H9 (cell line): ENCODE results near the gene GDPD4. TPM values are rescaled to one million over a fixed set of nuclear protein-coding genes. Genes with fewer than 3 reads are reported as not detected.

Experiments used
- DNase-seq: peaks from one replicate; pipeline ENCODE4 v3.0.0-alpha.2; 2017
- H2AFZ ChIP-seq: one replicate; pipeline ENCODE4 v1.6.1; 2013; ENCODE audit warnings: mild to moderate bottlenecking, low read length, control low read depth, moderate library complexity
- H2AK5ac ChIP-seq: 2 replicates; pipeline ENCODE4 v1.6.1; 2013; ENCODE audit warnings: low read length, control low read depth, mixed read lengths; ENCODE audit not compliant: insufficient read length
- H2BK120ac ChIP-seq: one replicate; pipeline ENCODE4 v1.6.1; 2013; ENCODE audit warnings: low read depth, mild to moderate bottlenecking, low read length, control low read depth, inconsistent platforms; ENCODE audit not compliant: poor library complexity, severe bottlenecking
- H2BK12ac ChIP-seq: 2 replicates; pipeline ENCODE4 v1.6.1; 2013; ENCODE audit warnings: low read length, control low read depth, mixed read lengths, low read depth; ENCODE audit not compliant: insufficient read length
- H2BK15ac ChIP-seq: 2 replicates; pipeline ENCODE4 v1.6.1; 2013; ENCODE audit warnings: low read depth, low read length, control low read depth
- H2BK20ac ChIP-seq: one replicate; pipeline ENCODE4 v1.6.1; 2013; ENCODE audit warnings: low read depth, mild to moderate bottlenecking, low read length, control low read depth, inconsistent platforms; ENCODE audit not compliant: poor library complexity, severe bottlenecking
- H2BK5ac ChIP-seq: 2 replicates; pipeline ENCODE4 v1.6.1; 2013; ENCODE audit warnings: low read length, control low read depth, mixed read lengths; ENCODE audit not compliant: insufficient read length
- H3K14ac ChIP-seq: 2 replicates; pipeline ENCODE4 v1.6.1; 2013; ENCODE audit warnings: low read length, control low read depth; ENCODE audit not compliant: insufficient read depth
- H3K18ac ChIP-seq: 2 replicates; pipeline ENCODE4 v1.6.1; 2013; ENCODE audit warnings: low read depth, mild to moderate bottlenecking, mixed read lengths, low read length, control low read depth; ENCODE audit not compliant: insufficient read length
- H3K23ac ChIP-seq: 2 replicates; pipeline ENCODE4 v1.6.1; 2013; ENCODE audit warnings: low read length, control low read depth, mixed read lengths, low read depth; ENCODE audit not compliant: insufficient read length
- H3K23me2 ChIP-seq: 2 replicates; pipeline ENCODE4 v1.6.1; 2013; ENCODE audit warnings: low read depth, mild to moderate bottlenecking, mixed read lengths, low read length, control low read depth; ENCODE audit not compliant: insufficient read length, poor library complexity, severe bottlenecking
- H3K27ac ChIP-seq: 2 replicates; pipeline ENCODE4 v1.5.1; 2013; ENCODE audit warnings: low read length, control low read depth, mixed read lengths, low read depth; ENCODE audit not compliant: insufficient read length
- H3K27me3 ChIP-seq: 2 replicates; pipeline ENCODE4 v1.6.1; 2013; ENCODE audit warnings: low read length, control low read depth, inconsistent platforms; ENCODE audit not compliant: insufficient read depth
- H3K4ac ChIP-seq: 2 replicates; pipeline ENCODE4 v1.6.1; 2013; ENCODE audit warnings: low read depth, mild to moderate bottlenecking, control low read depth, inconsistent platforms, low read length, moderate library complexity
- H3K4me1 ChIP-seq: 2 replicates; pipeline ENCODE4 v1.6.1; 2013; ENCODE audit warnings: low read length, control low read depth, inconsistent platforms; ENCODE audit not compliant: insufficient read depth
- H3K4me2 ChIP-seq: 2 replicates; pipeline ENCODE4 v1.6.1; 2013; ENCODE audit warnings: low read length, control low read depth, mixed read lengths; ENCODE audit not compliant: insufficient read length, insufficient read depth
- H3K56ac ChIP-seq: 2 replicates; pipeline ENCODE4 v1.6.1; 2013; ENCODE audit warnings: low read depth, mild to moderate bottlenecking, mixed read lengths, low read length, control low read depth; ENCODE audit not compliant: insufficient read length
- H3K79me1 ChIP-seq: 2 replicates; pipeline ENCODE4 v1.6.1; 2013; ENCODE audit warnings: low read depth, mild to moderate bottlenecking, moderate library complexity, low read length, control low read depth, inconsistent platforms; ENCODE audit not compliant: insufficient read depth, poor library complexity, severe bottlenecking
- H3K79me2 ChIP-seq: 2 replicates; pipeline ENCODE4 v1.6.1; 2013; ENCODE audit warnings: low read length, control low read depth, inconsistent platforms; ENCODE audit not compliant: insufficient read depth
- H3K9ac ChIP-seq: 2 replicates; pipeline ENCODE4 v1.6.1; 2013; ENCODE audit warnings: low read length, control low read depth, mixed read lengths; ENCODE audit not compliant: insufficient read length; ENCODE audit errors: extremely low read depth
- H3K9me3 ChIP-seq: one replicate; pipeline ENCODE4 v1.6.1; 2013; ENCODE audit warnings: low read depth, low read length, inconsistent platforms; ENCODE audit not compliant: control insufficient read depth
- H3T11ph ChIP-seq: one replicate; pipeline ENCODE4 v1.6.1; 2013; ENCODE audit warnings: mild to moderate bottlenecking, low read length, control low read depth, inconsistent platforms
- H4K20me1 ChIP-seq: one replicate; pipeline ENCODE4 v1.6.1; 2013; ENCODE audit not compliant: control insufficient read depth, insufficient read length, insufficient read depth
- H4K5ac ChIP-seq: 2 replicates; pipeline ENCODE4 v1.6.1; 2013; ENCODE audit warnings: low read depth, mild to moderate bottlenecking, mixed read lengths, low read length, control low read depth; ENCODE audit not compliant: insufficient read length
- H4K8ac ChIP-seq: replicated peaks from 2 replicates; pipeline ENCODE4 v1.6.1; 2013; ENCODE audit warnings: low read length, control low read depth, mixed read lengths, low read depth; ENCODE audit not compliant: insufficient read length
- H4K91ac ChIP-seq: 2 replicates; pipeline ENCODE4 v1.6.1; 2013; ENCODE audit warnings: low read depth, mild to moderate bottlenecking, moderate library complexity, mixed read lengths, low read length, control low read depth; ENCODE audit not compliant: insufficient read length
- H3K27ac Mint-ChIP-seq, 3 experiments: 2 replicates in 2 of 3; 3 replicates in 1 of 3; pipeline ENCODE4 v1.8.0; 2020 to 2021; ENCODE audit warnings: mixed read lengths in 3 of 3, mild to moderate bottlenecking in 1 of 3, moderate library complexity in 1 of 3
- H3K27me3 Mint-ChIP-seq: 2 replicates; pipeline ENCODE4 v1.8.0; 2021; ENCODE audit warnings: low read depth, mild to moderate bottlenecking, moderate library complexity, mixed read lengths
- H3K36me3 Mint-ChIP-seq, 3 experiments: 2 replicates in 2 of 3; 3 replicates in 1 of 3; pipeline ENCODE4 v1.8.0; 2020 to 2021; ENCODE audit warnings: low read depth in 3 of 3, mixed read lengths in 3 of 3; ENCODE audit not compliant: insufficient read depth in 1 of 3
- H3K4me1 Mint-ChIP-seq, 2 experiments: 2 replicates each; pipeline ENCODE4 v1.8.0; 2020; ENCODE audit warnings: mixed read lengths in 2 of 2
- H3K4me3 Mint-ChIP-seq, 2 experiments: 2 replicates in 1 of 2; 3 replicates in 1 of 2; pipeline ENCODE4 v1.8.0; 2020 to 2021; ENCODE audit warnings: mild to moderate bottlenecking in 2 of 2, mixed read lengths in 2 of 2, moderate library complexity in 1 of 2
- H3K9me3 Mint-ChIP-seq, 2 experiments: 2 replicates in 1 of 2; 3 replicates in 1 of 2; pipeline ENCODE4 v1.8.0; 2020; ENCODE audit warnings: mild to moderate bottlenecking in 2 of 2, mixed read lengths in 2 of 2, moderate library complexity in 1 of 2
- CTCF ChIP-seq: fragments of 200-600 bp; sonication (generic); conservative IDR thresholded peaks from 3 replicates; pipeline ENCODE4 v1.8.0; 2021; ENCODE audit warnings: antibody characterized with exemption, mild to moderate bottlenecking
- WGBS: extraction: QIAGEN DNeasy Blood & Tissue Kit; methylation state at CpG from one replicate; pipeline ENCODE4 v1.1.7; 2013; ENCODE audit warnings: missing lambda C conversion rate, low lambda C conversion rate, mixed read lengths; ENCODE audit not compliant: insufficient read length; ENCODE audit errors: extremely low coverage; 5-methylcytosine and 5-hydroxymethylcytosine counted together
- total RNA-seq: library from RNA; stranded (reverse); gene quantifications from 2 replicates; pipeline ENCODE4 v1.2.1, GENCODE V29; 2021

GDPD4 gene
- total RNA-seq, 1 experiment from 2014 or later = not detected

- H3K36me3 Mint-ChIP-seq = no peaks in the 10 kb centered on the region
- Histone ChIP-seq H3K9ac (no peak overlapping the region), H3T11ph (no peak overlapping the region), H2AFZ (no peak overlapping the region), H3K79me2 (no peaks in the 10 kb centered on the region), H4K91ac (no peak overlapping the region), H2BK5ac (no peak overlapping the region), H3K14ac (no peak overlapping the region), H3K23me2 (no peaks in the 10 kb centered on the region), H2BK20ac (no peak overlapping the region), H4K8ac (no peak overlapping the region), H4K5ac (no peak overlapping the region), H3K4me1 (no peaks in the 10 kb centered on the region), H2BK120ac (no peak overlapping the region), H3K27ac (no peak overlapping the region), H4K20me1 (no peaks in the 10 kb centered on the region), H2AK5ac (no peak overlapping the region), H3K23ac (no peak overlapping the region), H3K27me3 (no peaks in the 10 kb centered on the region), H2BK15ac (no peak overlapping the region), H3K79me1 (no peaks in the 10 kb centered on the region), H3K4me2 (no peak overlapping the region), H3K4ac (no peak overlapping the region), H3K56ac (no peak overlapping the region), H3K18ac (no peak overlapping the region), H2BK12ac (no peak overlapping the region), H3K9me3 (no peaks in the 10 kb centered on the region)
- no peaks in the 10 kb centered on the region for H3K27me3 Mint-ChIP-seq
- no peak overlapping the region for H3K4me3 Mint-ChIP-seq
- no peaks in the 10 kb centered on the region for H3K4me1 Mint-ChIP-seq
- no peak overlapping the region for H3K27ac Mint-ChIP-seq
- no peak for DNase-seq
- WGBS = no CpG with 5 or more reads among the region's 6 CpGs
- H3K9me3 Mint-ChIP-seq = no peaks in the 10 kb centered on the region
- no peak for TF ChIP-seq CTCF
These were observed 16.7 kb downstream of the GDPD4 start for GRCh38 chr11:77284476-77285468.
